Kidney (tissue), 14 donors: ENCODE data around the gene THBS2. TPM values are rescaled to one million over a fixed set of nuclear protein-coding genes. Genes with fewer than 3 reads are reported as not detected.

Experiments used
- DNase-seq, 5 donors: peaks; one replicate each; pipeline ENCODE4 v3.0.0-alpha.2; 2013 to 2020
- FAIRE-seq: peaks from 2 replicates; lab custom pipeline; 2012; peaks lifted over from hg19 to GRCh38; lab: Jason Lieb, UNC
- H3K27ac ChIP-seq, 2 donors: one replicate each; pipeline ENCODE4 v1.7.0; 2013; ENCODE audit warnings: low read depth in 2 of 2, low read length in 2 of 2, inconsistent platforms in 1 of 2
- H3K27me3 ChIP-seq: one replicate; pipeline ENCODE4 v1.7.1; 2013; ENCODE audit warnings: low read length, inconsistent platforms; ENCODE audit not compliant: control insufficient read depth, insufficient read depth
- H3K36me3 ChIP-seq, 3 donors: one replicate each; pipeline versions ENCODE4 v1.7.0 to v1.7.1; 2013; ENCODE audit warnings: low read length in 3 of 3, control low read depth in 1 of 3, inconsistent platforms in 1 of 3; ENCODE audit not compliant: insufficient read depth in 3 of 3, control insufficient read depth in 2 of 3
- H3K4me1 ChIP-seq, 3 donors: one replicate each; pipeline versions ENCODE4 v1.7.0 to v1.7.1; 2013; ENCODE audit warnings: low read length in 3 of 3, inconsistent platforms in 1 of 3, low read depth in 1 of 3; ENCODE audit not compliant: control insufficient read depth in 2 of 3, insufficient read depth in 2 of 3
- H3K4me3 ChIP-seq, 3 donors: one replicate each; pipeline versions ENCODE4 v1.7.0 to v1.8.1; 2013; ENCODE audit warnings: low read length in 3 of 3, control low read depth in 1 of 3, inconsistent platforms in 1 of 3
- H3K9ac ChIP-seq, 3 donors: one replicate each; pipeline versions ENCODE4 v1.7.0 to v1.7.1; 2013; ENCODE audit warnings: low read length in 3 of 3, control low read depth in 1 of 3, inconsistent platforms in 1 of 3
- H3K9me3 ChIP-seq, 3 donors: one replicate each; pipeline versions ENCODE4 v1.7.0 to v1.7.1; 2013; ENCODE audit warnings: low read length in 3 of 3, control low read depth in 1 of 3, inconsistent platforms in 1 of 3; ENCODE audit not compliant: control insufficient read depth in 2 of 3, insufficient read depth in 1 of 3
- intact Hi-C: fragments of 100-400 bp; cut with DNase I; formaldehyde crosslinking; loops from one replicate; pipeline ENCODE4 v1.11.1; 2022
- polyA plus RNA-seq: library from polyadenylated mRNA; stranded (reverse); fragments of 350-450 nt; fragmentation: Illumina TruSeq; extraction: RNeasy Lipid Tissue Mini Kit (QIAGEN cat#74804); gene quantifications from one replicate; pipeline ENCODE4 v1.2.3, GENCODE V29; 2014; ENCODE audit warnings: low read depth, low replicate concordance; ENCODE audit not compliant: insufficient read depth
- total RNA-seq: library from RNA; stranded (reverse); fragmentation: NEBNext Ultra II Directional; extraction: Animal tissue kit (Norgen Biotek cat#: 25700); gene quantifications from one replicate; pipeline ENCODE4 v1.2.1, GENCODE V29; 2021
- TF ChIP-seq, protein P1 (sequence below): IDR thresholded peaks from 3 replicates; pipeline ENCODE4 v1.5.1; 2012; ENCODE audit warnings: mild to moderate bottlenecking, moderate library complexity, borderline replicate concordance; ENCODE audit not compliant: insufficient read depth; ENCODE audit errors: extremely low read depth
- donor health status: control.
- donor health status: control.
- donor health status: control.
- donor health status: control.
- donor health status: control.
- donor health status: DM: yes; HTN: yes; CAD: no.
- donor health status: Normal renal cell carcinoma (clear cell type).

THBS2 gene
- total and polyA plus RNA-seq, 2 donors from 2014 or later: 2.7 to 33.4 TPM

GRCh38 chr6:169255643-169256042 is 2.0 kb upstream of the THBS2 start:
- DNase-seq: no peak
- H3K4me1 ChIP-seq: peaks cover 0 to 13% (median 5%) of the 10 kb centered on the region in 3 donors
- H3K9ac ChIP-seq: no peak overlapping the region
- FAIRE-seq: no peak
- no peak overlapping the region for H3K4me3 ChIP-seq
- no peak overlapping the region for H3K27ac ChIP-seq
- H3K36me3 ChIP-seq: no peaks in the 10 kb centered on the region
- H3K27me3 ChIP-seq: peaks cover 25% of the 10 kb centered on the region
- TF ChIP-seq, protein P1, sequence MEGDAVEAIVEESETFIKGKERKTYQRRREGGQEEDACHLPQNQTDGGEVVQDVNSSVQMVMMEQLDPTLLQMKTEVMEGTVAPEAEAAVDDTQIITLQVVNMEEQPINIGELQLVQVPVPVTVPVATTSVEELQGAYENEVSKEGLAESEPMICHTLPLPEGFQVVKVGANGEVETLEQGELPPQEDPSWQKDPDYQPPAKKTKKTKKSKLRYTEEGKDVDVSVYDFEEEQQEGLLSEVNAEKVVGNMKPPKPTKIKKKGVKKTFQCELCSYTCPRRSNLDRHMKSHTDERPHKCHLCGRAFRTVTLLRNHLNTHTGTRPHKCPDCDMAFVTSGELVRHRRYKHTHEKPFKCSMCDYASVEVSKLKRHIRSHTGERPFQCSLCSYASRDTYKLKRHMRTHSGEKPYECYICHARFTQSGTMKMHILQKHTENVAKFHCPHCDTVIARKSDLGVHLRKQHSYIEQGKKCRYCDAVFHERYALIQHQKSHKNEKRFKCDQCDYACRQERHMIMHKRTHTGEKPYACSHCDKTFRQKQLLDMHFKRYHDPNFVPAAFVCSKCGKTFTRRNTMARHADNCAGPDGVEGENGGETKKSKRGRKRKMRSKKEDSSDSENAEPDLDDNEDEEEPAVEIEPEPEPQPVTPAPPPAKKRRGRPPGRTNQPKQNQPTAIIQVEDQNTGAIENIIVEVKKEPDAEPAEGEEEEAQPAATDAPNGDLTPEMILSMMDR: no peak
- no peaks in the 10 kb centered on the region for H3K9me3 ChIP-seq
- intact Hi-C loops: no loop called here

DNA sequence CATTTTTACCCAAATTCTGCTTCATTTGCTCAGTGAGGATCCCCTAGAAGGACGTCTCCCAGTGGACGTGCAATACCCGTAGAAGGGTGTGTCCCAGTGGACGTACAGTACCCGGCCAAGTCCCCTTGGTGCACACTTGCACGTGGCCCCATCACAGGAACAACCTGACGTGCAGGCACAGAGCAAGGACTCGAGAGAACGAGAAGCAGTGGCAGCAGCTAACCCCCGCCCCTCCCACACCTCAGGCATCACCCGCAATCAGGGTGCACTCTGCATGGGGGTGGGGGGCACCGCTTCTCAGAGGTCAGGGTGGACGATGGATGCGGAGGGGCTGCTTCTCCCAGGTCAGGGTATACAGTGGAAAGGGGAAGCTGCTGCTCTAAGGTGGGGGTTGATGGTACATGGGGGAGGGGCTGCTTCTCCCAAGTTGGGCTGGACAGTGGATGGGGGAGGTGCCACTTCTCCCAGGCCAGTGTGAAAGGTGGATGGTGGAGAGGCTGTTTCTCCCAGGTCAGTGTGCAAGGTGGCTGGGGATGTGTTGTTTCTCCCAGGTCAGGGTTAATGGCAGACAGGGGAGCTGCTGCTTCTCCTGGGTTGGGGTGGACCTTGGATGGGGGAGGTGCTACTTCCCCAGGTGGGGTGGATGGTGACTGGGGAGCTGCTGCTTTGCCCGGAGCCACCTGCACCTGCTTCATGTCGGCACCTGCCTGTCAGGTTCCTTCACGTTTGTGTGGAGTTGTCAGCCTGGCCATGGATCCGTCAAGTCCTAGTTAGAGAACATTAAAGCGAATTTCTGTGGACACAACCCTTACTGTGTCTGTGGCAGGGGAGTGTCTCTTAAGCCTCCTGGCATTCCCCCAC is 1.0 kb upstream of the THBS2 start:
- H3K36me3 ChIP-seq: no peaks in the 10 kb centered on the region
- peaks cover 25% of the 10 kb centered on the region for H3K27me3 ChIP-seq
- TF ChIP-seq, protein P1: no peak
- no peaks in the 10 kb centered on the region for H3K9me3 ChIP-seq
- H3K4me3 ChIP-seq: peak overlapping the region in 1 of 3 donors; percentile 52
- DNase-seq (no peak), FAIRE-seq (no peak)
- no peak overlapping the region for H3K9ac ChIP-seq
- H3K27ac ChIP-seq: no peak overlapping the region
- intact Hi-C loops: no loop called here
- H3K4me1 ChIP-seq: peaks cover 0 to 13% (median 5%) of the 10 kb centered on the region in 3 donors

GRCh38 chr6:169252505-169253189 is 999 bp downstream of the THBS2 start:
- peaks cover 0 to 2% (median 0%) of the 10 kb centered on the region in 3 donors for H3K9me3 ChIP-seq
- peak overlapping the region in 1 of 3 donors; percentile 16 for H3K9ac ChIP-seq
- peak overlapping the region; percentile 23 to 52 (median 30) for H3K4me3 ChIP-seq
- DNase-seq: peak in 2 of 5 donors; percentile 44 to 51
- H3K4me1 ChIP-seq: peaks cover 0 to 13% (median 5%) of the 10 kb centered on the region in 3 donors
- intact Hi-C loops: no loop called here
- FAIRE-seq: no peak
- H3K27me3 ChIP-seq: peaks cover 25% of the 10 kb centered on the region
- H3K36me3 ChIP-seq: peaks cover 0 to 2% (median 0%) of the 10 kb centered on the region in 3 donors
- TF ChIP-seq, protein P1: no peak
- no peak overlapping the region for H3K27ac ChIP-seq
